Osteoblast (primary cell): ENCODE data around the gene PI4KA. TPM values are rescaled to one million over a fixed set of nuclear protein-coding genes. Genes with fewer than 3 reads are reported as not detected.

Experiments
- DNase-seq: peaks from one replicate; pipeline ENCODE4 v3.0.0; 2011; ENCODE audit warnings: low spot score, mixed read lengths; ENCODE audit not compliant: insufficient read length; ENCODE audit errors: missing footprints
- H2AFZ ChIP-seq: 2 replicates; pipeline ENCODE4 v1.6.0; 2011; ENCODE audit warnings: mild to moderate bottlenecking, low read length
- H3K27ac ChIP-seq: 2 replicates; pipeline ENCODE4 v1.5.1; 2011; ENCODE audit warnings: mild to moderate bottlenecking, low read depth, low read length, moderate library complexity
- H3K27me3 ChIP-seq: 2 replicates; pipeline ENCODE4 v1.6.0; 2012; ENCODE audit warnings: mild to moderate bottlenecking, control low read depth, inconsistent platforms, low read length, moderate library complexity; ENCODE audit not compliant: insufficient read depth
- H3K36me3 ChIP-seq: 2 replicates; pipeline ENCODE4 v1.5.1; 2011; ENCODE audit warnings: mild to moderate bottlenecking, low read length, control low read depth, moderate library complexity; ENCODE audit not compliant: insufficient read depth
- H3K4me1 ChIP-seq: 2 replicates; pipeline ENCODE4 v1.5.1; 2011; ENCODE audit warnings: mild to moderate bottlenecking, low read length, control low read depth, moderate library complexity; ENCODE audit not compliant: insufficient read depth
- H3K4me2 ChIP-seq: 2 replicates; pipeline ENCODE4 v1.6.0; 2011; ENCODE audit warnings: mild to moderate bottlenecking, low read length; ENCODE audit not compliant: insufficient read depth
- H3K4me3 ChIP-seq: fragments of 200-600 bp; sonication (generic); 3 replicates; pipeline ENCODE4 v1.5.1; 2012; ENCODE audit warnings: mild to moderate bottlenecking, low read length, inconsistent platforms; ENCODE audit not compliant: insufficient read depth
- H3K79me2 ChIP-seq: 2 replicates; pipeline ENCODE4 v1.6.0; 2012; ENCODE audit warnings: mild to moderate bottlenecking, low read length, control low read depth, inconsistent platforms; ENCODE audit not compliant: insufficient read depth
- H3K9me3 ChIP-seq: 2 replicates; pipeline ENCODE4 v1.5.1; 2011; ENCODE audit warnings: low read depth, low read length, control low read depth
- H4K20me1 ChIP-seq: 2 replicates; pipeline ENCODE4 v1.6.0; 2012; ENCODE audit warnings: mild to moderate bottlenecking, low read length, control low read depth; ENCODE audit not compliant: insufficient read depth
- total RNA-seq: library from RNA; depleted of rRNA; stranded (reverse); fragments of >200 nt; gene quantifications from 2 replicates; pipeline ENCODE4 v1.2.3, GENCODE V29; 2012
- TF ChIP-seq, protein P1 (sequence below): IDR thresholded peaks from 2 replicates; pipeline ENCODE4 v1.5.1; 2011; ENCODE audit warnings: mild to moderate bottlenecking, low read depth, low read length, moderate library complexity; ENCODE audit errors: extremely low read depth

Gene PI4KA
- total RNA-seq, 1 donor: 61.9 TPM

GRCh38 chr22:20777420-20778177, 81.0 kb downstream of the PI4KA start:
- H3K9me3 ChIP-seq: no peaks in the 10 kb centered on the region
- no peak overlapping the region for H3K4me3 ChIP-seq
- no peaks in the 10 kb centered on the region for H3K79me2 ChIP-seq
- peak overlapping the region; percentile 48 for H3K27ac ChIP-seq
- no peak for DNase-seq
- TF ChIP-seq, protein P1, sequence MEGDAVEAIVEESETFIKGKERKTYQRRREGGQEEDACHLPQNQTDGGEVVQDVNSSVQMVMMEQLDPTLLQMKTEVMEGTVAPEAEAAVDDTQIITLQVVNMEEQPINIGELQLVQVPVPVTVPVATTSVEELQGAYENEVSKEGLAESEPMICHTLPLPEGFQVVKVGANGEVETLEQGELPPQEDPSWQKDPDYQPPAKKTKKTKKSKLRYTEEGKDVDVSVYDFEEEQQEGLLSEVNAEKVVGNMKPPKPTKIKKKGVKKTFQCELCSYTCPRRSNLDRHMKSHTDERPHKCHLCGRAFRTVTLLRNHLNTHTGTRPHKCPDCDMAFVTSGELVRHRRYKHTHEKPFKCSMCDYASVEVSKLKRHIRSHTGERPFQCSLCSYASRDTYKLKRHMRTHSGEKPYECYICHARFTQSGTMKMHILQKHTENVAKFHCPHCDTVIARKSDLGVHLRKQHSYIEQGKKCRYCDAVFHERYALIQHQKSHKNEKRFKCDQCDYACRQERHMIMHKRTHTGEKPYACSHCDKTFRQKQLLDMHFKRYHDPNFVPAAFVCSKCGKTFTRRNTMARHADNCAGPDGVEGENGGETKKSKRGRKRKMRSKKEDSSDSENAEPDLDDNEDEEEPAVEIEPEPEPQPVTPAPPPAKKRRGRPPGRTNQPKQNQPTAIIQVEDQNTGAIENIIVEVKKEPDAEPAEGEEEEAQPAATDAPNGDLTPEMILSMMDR: peak; percentile 35
- H3K4me1 ChIP-seq: peaks cover 37% of the 10 kb centered on the region
- H2AFZ ChIP-seq: no peak overlapping the region
- peaks cover 8% of the 10 kb centered on the region for H3K36me3 ChIP-seq
- no peaks in the 10 kb centered on the region for H4K20me1 ChIP-seq
- H3K27me3 ChIP-seq: no peaks in the 10 kb centered on the region
- H3K4me2 ChIP-seq: peak overlapping the region; percentile 12

- peaks cover 8% of the 10 kb centered on the region for H3K36me3 ChIP-seq
- TF ChIP-seq, protein P1: no peak
- H3K27ac ChIP-seq: no peak overlapping the region
- peaks cover 29% of the 10 kb centered on the region for H3K4me1 ChIP-seq
- no peaks in the 10 kb centered on the region for H3K9me3 ChIP-seq
- no peaks in the 10 kb centered on the region for H3K79me2 ChIP-seq
- no peak overlapping the region for H3K4me2 ChIP-seq
- no peaks in the 10 kb centered on the region for H3K27me3 ChIP-seq
- no peaks in the 10 kb centered on the region for H4K20me1 ChIP-seq
- H3K4me3 ChIP-seq: no peak overlapping the region
- DNase-seq: no peak
- no peak overlapping the region for H2AFZ ChIP-seq
These were observed 81.8 kb downstream of the PI4KA start for GRCh38 chr22:20776624-20777405.

DNA sequence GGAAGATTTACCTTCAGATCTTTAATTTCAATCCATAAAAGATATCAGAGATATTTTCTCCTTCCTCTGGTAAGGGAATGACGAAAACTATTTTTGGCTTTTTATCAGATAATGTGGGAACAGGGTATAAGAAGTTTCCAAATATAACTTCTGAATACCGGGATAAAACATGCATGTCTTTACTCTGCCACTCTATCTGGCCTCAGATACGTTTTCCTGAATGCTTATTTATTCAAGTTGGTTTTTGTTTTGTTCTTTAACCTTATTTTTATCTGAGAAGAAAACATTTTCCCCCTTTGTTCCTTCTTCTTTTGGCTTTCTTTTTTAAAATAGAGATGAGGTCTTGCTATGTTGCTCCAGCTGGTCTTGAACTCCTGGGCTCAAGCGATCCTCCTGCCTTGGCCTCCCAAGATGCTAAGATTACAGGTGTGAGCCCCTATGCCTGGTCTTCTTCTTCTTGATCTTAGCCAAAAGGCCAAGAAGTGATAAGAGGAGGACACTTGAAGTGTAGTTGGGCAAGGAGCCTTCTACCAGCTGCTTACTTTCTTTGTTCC, 83.2 kb downstream of the PI4KA start:
- Histone ChIP-seq H3K36me3 (peaks cover 8% of the 10 kb centered on the region), H3K27me3 (no peaks in the 10 kb centered on the region), H3K4me3 (no peak overlapping the region), H3K9me3 (no peaks in the 10 kb centered on the region), H2AFZ (no peak overlapping the region), H3K4me1 (peaks cover 23% of the 10 kb centered on the region), H4K20me1 (no peaks in the 10 kb centered on the region), H3K27ac (no peak overlapping the region), H3K4me2 (no peak overlapping the region), H3K79me2 (no peaks in the 10 kb centered on the region)
- TF ChIP-seq, protein P1: no peak
- no peak for DNase-seq

- no peaks in the 10 kb centered on the region for H3K79me2 ChIP-seq
- no peak overlapping the region for H3K4me3 ChIP-seq
- H2AFZ ChIP-seq: no peak overlapping the region
- no peak overlapping the region for H3K4me2 ChIP-seq
- H3K27me3 ChIP-seq: no peaks in the 10 kb centered on the region
- H3K9me3 ChIP-seq: no peaks in the 10 kb centered on the region
- peaks cover 8% of the 10 kb centered on the region for H3K36me3 ChIP-seq
- TF ChIP-seq, protein P1: no peak
- peaks cover 18% of the 10 kb centered on the region for H3K4me1 ChIP-seq
- H4K20me1 ChIP-seq: no peaks in the 10 kb centered on the region
- H3K27ac ChIP-seq: no peak overlapping the region
- no peak for DNase-seq
These were observed 83.7 kb downstream of the PI4KA start for GRCh38 chr22:20774882-20775281.
